ENCODE measurements around the gene ATP1A4.

The ATP1A4 gene

GRCh38 chr1:160178731-160179130 lies 27.3 kb downstream of the ATP1A4 start:
- DNase-seq = no peak

- no peak for DNase-seq
Observed at GRCh38 chr1:160179336-160179735, 27.9 kb downstream of the ATP1A4 start.

GRCh38 chr1:160186246-160186645 lies 34.8 kb downstream of the ATP1A4 start:
- no peak for DNase-seq

- no peak for DNase-seq
Observed at GRCh38 chr1:160186729-160187128, 35.3 kb downstream of the ATP1A4 start.

GRCh38 chr1:160187407-160187806 lies 36.0 kb downstream of the ATP1A4 start:
- no peak for DNase-seq

- DNase-seq = no peak
Observed at GRCh38 chr1:160188341-160188740, 36.9 kb downstream of the ATP1A4 start.

GRCh38 chr1:160189649-160190625 lies 38.5 kb downstream of the ATP1A4 start, which contains the start of gene CASQ1:
Gene CASQ1 (plus strand): TSS chr1:160190575. CDS start chr1:160190752, 177 bp downstream.
- DNase-seq = no peak

GRCh38 chr1:160191756-160192155 lies 40.4 kb downstream of the ATP1A4 start:
- DNase-seq = no peak

GRCh38 chr1:160192234-160192633 lies 40.8 kb downstream of the ATP1A4 start:
- DNase-seq = no peak

- peak; percentile 30 for DNase-seq
Observed at GRCh38 chr1:160193091-160193819, 41.9 kb downstream of the ATP1A4 start.

GRCh38 chr1:160193832-160194736 lies 42.7 kb downstream of the ATP1A4 start:
- DNase-seq = no peak

GRCh38 chr1:160194737-160195059 lies 43.3 kb downstream of the ATP1A4 start:
- DNase-seq = no peak

- DNase-seq = no peak
Observed at GRCh38 chr1:160196143-160196542, 44.7 kb downstream of the ATP1A4 start.

- no peak for DNase-seq
Observed at GRCh38 chr1:160197231-160197630, 45.8 kb downstream of the ATP1A4 start.

GRCh38 chr1:160200786-160201185 lies 49.4 kb downstream of the ATP1A4 start:
- no peak for DNase-seq

- no peak for DNase-seq
Observed at GRCh38 chr1:160204526-160205241, 53.3 kb downstream of the ATP1A4 start.

GRCh38 chr1:160205242-160206035 lies 54.0 kb downstream of the ATP1A4 start, which contains the start of gene PEA15:
Gene PEA15 (plus strand): TSS chr1:160205384. CDS start chr1:160211545, 6,161 bp downstream.
- DNase-seq = peak; percentile 37

GRCh38 chr1:160206036-160206389 lies 54.6 kb downstream of the ATP1A4 start:
- no peak for DNase-seq

- DNase-seq = no peak
Observed at GRCh38 chr1:160206421-160207117, 55.2 kb downstream of the ATP1A4 start.

GRCh38 chr1:160207118-160207650 lies 55.8 kb downstream of the ATP1A4 start:
- no peak for DNase-seq
